NCI-H1092 treated with DMSO at 0.1 percent for 48 hours (cell line): Measurements from ENCODE around the gene ANKRD11.
A peak's percentile ranks its signal among the peaks of the same experiment; 100 is the strongest.
"Not testable (repeated sequence)": the region's sequence is repeated elsewhere in the genome, so short reads cannot be mapped to it uniquely, and the experiment has no call there.

ENCODE experiments used
- DNase-seq: peaks from one replicate; lab custom pipeline; 2025; lab: John Stamatoyannopoulos, UW

The ANKRD11 gene

DNA sequence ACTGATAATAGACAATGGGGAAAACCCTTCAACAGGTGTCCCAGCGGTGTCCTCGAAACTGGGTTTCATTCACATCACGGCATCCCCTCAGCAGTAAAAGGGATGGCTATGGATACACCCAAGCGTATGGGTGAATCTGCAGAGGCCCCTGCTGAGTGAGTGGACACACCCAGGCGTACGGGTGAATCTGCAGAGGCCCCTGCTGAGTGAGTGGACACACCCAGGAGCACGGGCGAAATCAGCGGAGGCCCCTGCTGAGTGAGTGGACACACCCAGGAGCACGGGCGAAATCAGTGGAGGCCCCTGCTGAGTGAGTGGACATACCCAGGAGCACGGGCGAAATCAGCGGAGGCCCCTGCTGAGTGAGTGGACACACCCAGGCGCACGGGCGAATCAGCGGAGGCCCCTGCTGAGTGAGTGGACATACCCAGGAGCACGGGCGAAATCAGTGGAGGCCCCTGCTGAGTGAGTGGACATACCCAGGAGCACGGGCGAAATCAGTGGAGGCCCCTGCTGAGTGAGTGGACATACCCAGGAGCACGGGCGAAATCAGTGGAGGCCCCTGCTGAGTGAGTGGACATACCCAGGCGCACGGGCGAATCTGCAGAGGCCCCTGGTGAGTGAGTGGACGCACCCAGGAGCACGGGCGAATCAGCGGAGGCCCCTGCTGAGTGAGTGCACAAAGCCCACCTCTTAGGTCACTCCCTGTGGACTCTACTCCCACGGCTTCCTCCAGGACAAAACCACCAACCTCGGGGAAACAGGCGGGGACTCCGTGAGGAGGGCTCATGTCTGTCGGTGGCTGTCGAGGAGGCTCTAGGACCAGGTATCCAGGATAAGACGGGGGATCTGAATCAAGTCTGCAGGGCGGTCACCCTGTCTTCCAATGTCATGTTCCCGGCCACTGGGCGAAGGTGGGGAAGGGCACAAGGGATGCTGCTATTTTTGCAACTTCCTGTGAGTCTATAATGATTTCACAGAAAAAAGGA lies 161.7 kb downstream of the ANKRD11 start:
- DNase-seq = not testable (repeated sequence)

DNA sequence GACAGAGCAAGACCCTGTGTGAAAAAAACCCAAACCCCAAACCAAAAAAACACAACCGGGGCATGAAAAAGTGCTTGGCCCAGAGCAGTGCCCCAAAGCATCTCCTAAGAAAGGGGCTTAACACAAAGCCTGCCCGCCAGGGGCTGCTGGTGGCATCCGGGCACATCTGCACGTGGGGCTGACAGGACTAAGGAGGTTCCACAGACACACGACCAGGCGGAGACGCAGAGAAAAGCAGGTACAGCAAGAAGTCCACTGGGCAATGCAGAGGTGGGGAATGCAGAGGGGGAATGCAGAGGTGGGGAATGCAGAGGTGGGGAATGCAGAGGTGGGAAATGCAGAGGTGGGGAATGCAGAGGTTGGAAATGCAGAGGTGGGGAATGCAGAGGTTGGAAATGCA lies 163.6 kb downstream of the ANKRD11 start:
- DNase-seq = no peak

DNA sequence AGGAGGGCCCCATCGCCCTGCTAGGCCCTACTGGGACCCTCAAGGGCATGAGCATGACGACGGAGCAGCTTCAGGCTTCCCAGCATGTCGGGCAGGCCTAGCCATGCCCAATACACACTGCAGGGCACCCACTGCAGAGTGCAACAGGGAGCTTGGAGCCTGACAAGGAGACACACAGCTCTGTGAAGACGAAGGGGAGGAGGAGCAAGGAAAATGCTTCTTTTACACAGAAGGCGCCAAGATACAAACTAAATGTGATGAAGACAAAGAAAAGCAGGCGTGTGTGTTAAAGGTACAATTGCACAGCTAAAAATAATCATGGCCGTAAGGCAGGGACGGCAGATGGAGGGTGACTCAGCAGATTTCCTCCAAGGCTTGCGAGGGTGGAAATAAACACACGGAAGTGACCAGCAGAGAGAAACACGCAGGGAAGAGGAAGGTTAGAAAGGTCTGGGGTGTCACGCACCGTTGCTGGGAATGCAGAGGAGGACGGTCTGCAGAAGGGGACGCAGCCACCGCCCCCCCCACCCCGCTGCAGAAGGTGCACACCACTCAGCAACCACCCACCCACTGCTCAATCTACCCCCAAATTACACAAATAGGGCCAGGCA lies 164.4 kb downstream of the ANKRD11 start:
- no peak for DNase-seq

DNA sequence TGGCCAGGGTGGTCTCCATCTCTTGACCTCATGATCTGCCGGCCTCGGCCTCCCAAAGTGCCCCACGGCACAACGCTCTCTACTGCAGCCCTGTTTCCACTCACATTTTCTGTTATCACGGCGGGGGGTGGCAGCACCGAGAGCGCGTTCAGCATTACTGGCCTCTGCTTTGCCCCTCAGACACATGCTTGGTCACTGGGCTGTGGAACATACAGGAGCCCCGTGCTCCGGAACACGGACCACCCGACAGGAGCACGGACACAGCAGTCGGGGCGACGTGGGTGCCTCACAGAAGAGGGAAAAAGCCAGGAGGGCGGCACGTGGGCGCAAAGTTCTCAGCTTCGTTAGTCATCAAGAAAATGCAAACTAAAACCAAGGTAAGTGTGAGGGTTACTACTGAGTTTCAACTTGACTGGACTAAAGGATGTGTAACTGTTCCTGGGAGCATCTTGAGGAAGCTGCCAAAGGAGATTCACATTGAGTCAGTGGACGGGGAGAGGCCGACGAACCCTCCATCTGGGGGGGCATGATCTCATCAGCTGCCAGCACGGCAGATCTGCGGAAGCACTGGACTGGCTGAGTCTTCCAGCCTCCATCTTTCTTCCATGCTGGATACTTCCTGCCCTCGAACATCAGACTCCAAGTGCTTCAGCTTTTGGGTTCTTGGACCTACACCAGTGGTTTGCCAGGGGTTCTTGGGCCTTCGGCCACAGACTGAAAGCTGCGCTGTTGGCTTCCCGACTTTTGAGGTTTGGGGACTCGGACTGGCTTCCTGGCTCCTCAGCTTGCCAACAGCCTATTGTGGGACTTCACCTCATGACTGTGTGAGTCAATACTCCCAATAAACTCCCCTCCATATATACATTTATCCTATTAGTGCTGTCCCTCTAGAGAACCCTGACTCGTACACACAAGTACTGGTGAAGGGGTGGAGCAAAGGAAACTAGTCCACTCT lies 166.0 kb downstream of the ANKRD11 start:
- no peak for DNase-seq

DNA sequence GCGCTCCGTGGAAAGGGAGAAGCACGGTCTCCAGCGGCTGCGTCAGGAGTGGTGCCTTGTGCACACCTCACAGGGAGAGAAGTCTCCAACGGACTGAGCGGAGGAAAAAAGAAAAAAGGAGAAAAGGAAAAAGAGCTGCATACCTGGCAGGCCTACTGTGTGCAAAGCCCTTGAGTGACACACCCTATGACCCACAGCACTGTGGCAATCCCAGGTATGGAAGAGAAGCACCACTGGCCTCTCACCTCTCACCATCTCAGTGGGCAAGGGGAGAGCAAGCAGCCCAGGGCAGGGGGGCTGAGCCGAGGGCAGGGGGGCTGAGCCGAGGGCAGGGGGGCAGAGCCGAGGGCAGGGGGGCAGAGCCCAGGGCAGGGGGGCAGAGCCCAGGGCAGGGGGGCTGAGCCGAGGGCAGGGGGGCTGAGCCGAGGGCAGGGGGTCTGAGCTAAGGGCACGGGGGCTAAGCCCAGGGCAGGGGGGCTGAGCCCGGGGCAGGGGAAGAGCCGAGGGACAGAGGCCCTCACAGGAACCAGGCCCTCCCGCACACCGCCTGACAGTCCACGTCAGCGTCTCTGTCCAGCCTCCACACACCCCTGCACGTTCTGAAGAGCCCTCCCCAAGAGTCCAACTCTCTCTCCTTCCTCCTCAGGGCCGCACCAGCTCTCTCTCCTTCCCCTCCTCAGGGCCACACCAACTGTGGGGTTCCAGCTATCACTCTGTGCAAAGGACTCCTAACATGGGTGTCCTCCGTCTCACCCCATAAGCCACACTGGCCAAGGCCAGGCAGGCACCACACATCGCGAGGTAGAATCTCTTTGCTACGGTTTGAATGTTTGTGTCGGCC lies 167.0 kb downstream of the ANKRD11 start:
- no peak for DNase-seq

DNA sequence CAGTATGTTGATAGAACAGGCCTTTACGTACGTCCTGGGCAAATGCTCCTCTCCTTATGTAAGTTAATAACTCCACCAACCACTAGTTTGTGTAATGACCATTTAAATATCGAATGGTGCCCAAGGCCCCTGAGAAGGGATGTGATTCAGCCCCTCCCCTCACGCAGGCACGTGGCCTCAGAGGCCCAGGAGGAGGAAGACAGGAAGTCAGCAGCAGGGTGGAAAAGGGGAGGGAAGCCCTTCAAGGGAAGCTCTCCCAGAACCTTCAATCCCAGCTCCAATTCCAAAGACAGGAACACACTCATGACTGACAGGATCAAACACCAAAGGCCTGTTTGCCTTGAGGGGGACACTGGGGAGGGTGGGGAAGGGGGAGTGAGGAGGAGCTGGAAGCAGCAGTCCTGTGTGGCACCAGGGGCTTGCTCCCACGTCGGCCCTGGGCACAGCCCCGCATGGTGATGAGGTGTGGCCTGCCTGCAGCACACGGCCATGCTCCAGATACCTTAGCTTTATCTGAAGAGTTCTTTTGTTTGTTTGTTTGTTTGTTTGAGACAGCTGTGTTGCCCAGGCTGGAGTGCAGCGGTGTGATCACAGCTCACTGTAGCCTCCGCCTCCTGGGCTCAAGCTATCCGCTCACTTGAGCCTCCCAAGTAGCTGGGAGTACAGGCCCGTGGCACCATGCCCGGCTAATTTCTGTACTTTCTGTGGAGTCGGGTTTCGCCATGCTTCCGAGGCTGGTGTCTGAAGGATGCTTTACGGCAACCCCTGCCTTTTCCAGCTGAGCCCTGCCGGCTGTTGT lies 167.8 kb downstream of the ANKRD11 start:
- peak; percentile 63 for DNase-seq

DNA sequence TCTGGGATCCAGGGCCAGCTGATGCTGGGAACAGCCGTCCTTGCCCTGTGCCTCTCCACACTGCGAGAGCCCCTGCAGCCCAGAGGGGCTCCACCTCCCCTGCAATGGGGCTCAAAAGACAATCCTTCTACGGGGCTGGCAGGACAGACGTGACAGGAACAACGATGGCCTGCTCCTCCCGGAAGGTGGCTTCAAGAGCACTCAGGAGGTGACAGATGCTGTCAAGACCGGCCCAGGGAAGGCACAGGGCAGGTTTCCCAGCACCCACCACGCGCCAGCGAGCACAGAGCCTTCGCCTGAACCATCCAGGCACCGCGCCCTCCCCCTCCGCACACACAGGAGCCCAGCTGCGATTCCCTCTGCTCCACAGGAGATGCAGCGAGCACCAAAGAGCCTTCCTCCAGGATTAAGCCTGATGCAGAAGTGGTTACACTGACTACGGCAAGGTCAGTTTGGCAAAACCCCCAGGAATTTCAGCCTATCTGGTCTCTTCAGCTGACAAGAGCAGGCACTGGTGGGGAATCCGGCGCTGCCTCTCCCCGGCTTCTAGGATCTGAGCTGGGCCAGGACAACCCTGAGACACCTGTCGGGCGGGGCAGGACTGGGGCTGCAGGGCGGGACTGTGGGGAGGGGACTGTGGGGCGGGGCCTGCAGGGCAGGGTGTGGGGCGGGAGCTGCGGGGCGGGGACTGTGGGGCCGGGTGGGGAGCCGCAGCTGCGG lies 169.4 kb downstream of the ANKRD11 start:
- DNase-seq = peak; percentile 43

DNA sequence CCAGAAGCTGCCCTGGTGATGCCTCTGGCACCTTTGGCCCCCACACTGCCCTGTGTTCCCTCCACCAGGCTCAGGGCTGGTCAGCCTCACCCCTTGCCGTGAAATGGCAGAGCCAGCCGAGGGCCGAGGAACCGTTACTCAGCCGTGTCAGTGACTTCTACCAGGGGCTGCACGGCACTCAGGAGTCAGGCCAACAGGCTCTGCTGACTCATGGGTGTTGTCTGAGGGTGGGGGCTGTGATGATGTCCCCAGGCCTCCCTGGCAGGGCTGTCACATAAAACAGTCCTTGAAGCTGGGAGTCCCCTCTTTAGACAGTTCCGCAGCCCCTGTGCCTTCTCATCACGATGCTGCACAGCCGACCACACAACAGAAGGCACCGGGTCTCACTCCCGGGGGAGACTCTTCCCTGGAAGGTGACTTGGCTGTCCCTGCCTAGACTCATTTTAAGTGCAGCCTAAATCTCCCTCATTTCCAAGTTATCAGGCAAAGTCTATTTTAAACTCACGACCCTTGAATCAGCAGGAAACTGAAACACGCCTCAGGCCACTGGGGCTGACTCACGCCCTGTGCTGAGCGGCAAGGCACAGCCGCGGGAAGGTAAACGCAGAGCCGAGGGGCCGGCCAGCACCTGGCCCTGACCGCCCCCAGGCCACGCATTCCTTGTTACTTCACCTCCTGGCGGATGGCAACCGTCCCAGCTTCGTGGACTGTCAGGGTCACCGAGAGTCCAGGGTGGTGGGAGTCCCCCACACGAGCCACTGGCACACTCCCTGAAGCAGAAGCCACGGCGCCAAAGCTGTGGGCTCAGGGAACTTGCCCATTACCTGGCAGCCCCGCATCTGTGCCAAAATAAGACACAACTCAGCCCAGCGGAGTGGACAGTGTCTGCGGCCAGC lies 170.2 kb downstream of the ANKRD11 start:
- DNase-seq = no peak

DNA sequence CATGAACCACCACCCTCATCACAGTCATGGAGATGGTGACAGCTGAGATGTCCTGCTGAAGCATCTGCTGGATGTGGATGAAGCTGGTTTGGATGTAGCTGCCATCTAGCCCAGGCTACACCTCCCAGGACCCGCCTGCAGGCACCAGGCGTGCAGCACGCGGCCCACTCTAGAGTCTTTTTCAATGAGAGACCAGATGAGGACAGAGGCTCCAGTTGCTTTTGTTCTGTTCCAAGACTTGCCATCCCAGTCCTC lies 170.8 kb downstream of the ANKRD11 start:
- DNase-seq = no peak

DNA sequence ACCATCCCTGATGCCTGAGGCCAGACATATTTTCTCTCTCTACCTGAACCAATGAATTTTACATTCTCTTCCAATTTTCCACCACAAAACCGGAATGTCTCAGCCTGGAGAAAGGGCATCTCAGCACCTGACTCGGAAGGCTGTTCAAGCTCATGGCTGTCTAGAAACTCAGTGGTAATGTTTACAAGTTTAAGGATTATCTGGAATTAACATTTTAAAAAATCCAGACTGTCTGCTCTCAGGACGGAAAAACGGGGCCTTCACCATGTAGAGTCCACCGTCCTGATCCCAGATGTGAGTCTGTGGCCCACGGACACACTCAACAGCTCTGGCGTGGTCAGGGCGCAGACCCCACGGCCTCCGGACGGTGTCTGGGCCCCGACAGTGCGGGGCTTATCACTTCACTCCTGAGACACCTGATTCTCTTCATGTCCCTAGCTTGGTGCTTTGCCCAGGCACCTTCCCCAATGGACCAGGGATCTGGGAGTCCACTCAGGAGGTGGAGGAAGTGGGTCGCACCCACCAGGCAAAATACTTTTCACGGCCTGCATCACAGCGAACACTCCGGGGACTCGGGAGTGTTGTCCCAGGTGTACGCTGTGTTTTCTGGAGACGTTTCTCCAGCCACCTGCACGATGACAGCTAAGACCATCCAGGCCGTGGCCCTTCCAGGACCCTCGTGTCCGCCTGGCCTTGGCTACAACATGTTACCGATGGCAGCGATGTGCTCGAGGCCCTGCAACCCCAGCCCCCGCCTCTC lies 171.3 kb downstream of the ANKRD11 start:
- no peak for DNase-seq

DNA sequence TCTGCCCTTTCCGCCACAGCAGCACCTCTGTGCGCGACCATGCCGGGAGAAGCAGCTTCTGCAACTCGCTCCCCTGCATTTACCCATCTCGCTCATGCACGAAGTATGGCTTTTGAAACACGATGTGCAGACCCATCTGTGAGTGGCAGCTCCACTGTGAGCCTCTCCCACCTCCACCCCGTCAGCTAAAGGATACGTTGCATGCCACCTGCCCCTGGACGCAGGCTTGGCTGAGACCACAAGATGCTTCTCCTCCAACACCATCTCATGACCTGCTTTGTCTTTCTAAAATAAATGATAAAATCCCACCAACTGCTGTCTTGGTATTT lies 172.0 kb downstream of the ANKRD11 start:
- DNase-seq = no peak

DNA sequence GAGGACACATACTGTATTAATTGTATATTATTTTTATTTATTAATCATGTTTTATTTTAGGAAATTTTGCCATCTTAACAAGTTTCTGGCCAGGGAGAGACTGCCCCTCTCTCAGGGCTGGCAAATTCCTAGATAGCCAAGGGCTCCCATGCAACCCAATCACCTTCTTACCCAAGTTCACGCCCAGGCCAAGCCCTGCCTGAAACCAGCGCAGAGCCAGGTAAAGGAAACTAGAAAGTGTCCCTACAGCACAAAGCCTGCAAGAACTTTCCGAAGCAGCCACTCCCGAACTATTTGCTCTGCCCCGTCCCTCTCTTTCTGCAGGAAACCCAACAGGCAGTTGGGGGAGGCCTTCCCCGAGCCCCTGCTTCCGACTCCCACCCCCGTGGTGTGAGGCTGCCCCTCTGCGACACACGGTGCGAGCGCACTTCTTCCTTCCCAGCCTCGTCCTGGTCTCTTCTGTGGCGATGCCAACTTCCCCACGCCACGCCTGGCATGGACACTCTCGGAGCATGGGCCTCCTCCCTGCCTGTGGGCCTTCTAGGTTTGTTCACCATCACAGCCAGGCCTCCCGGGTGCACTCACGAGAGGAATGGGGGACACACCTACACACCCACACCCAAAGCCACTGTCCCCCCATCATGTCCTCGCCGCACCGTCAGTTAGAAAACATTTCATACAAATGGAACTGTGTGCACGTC lies 172.5 kb downstream of the ANKRD11 start:
- no peak for DNase-seq

DNA sequence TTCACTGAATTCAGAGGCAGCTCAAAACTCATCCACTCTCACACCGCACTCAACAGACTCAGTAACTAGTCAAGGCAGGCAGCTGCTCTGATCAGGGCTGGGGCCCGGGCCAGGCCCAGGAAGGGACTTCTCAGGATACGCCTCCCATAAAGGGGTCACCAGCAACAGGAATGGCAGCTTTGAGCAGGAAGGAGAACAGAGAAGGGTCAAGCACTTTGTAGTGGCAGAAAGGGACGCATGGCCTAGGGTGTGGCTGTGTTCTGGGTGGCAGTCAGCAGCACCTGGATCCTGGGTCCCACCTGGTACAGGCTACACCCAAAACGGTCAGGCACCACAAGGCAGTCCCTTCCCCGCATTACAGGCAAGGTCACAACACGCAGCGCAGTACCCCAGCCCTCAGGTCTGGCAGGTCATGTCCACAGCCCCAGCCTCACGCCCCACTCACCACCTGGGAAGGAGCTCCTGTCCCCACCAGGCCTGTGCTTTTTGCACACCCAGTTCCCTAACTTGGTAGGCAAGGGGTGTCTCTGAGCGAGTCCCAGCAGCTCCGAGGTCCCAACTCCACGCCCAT lies 173.2 kb downstream of the ANKRD11 start:
- no peak for DNase-seq

DNA sequence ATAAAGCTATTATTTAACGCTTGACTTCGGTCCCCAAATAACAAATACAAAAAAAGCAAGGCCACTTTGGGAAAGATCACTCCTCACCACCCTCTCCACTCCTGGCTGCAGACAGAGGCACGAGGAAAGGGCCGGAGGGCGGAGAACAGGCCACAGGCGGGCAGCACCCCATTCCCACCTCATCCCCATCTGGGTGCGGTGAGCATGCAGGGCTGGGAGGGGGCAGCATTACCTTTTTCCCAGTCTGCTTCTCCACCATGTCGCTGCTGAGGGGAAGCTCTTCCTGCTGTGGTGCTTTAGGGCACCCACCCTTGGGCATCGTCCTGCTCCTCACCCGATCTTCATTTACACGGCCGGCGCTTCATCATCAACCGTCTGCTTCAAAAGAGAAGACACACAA lies 173.7 kb downstream of the ANKRD11 start:
- DNase-seq = no peak

DNA sequence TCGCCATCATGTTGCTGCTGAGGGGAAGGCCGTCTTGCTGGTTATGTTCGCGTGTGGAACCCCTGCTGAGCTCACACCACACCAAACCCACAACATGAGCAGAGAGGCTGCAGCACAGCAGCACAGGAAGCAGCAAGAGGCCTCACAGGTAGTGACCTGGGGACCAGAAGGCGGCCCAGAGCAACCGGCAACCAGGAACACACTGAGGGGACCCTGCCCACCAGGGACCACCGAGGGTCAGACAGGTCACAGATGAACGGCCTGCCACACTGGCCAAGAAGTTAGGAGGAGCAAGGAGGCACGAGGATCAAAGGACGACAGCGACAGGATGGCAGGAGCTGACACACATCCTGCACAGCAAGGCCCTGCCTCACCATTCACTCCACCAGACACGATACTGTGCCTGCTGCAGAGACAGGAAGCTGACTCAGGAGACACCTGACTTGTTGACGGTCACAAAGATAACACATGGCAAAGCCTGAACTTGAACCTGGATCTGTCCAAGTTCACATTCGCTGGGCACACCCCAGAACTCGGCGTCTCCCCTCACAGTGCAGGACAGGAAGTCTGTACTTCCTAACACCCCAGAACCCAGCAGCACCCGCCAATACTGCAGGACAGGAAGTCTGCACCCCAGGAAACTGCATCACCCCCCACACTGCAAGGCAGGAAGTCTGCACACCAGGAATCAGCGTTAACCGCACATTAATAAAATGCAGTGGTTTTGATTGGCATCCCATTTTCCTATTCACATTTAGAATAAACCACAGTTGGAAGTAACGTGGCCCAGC lies 174.4 kb downstream of the ANKRD11 start:
- DNase-seq = no peak

DNA sequence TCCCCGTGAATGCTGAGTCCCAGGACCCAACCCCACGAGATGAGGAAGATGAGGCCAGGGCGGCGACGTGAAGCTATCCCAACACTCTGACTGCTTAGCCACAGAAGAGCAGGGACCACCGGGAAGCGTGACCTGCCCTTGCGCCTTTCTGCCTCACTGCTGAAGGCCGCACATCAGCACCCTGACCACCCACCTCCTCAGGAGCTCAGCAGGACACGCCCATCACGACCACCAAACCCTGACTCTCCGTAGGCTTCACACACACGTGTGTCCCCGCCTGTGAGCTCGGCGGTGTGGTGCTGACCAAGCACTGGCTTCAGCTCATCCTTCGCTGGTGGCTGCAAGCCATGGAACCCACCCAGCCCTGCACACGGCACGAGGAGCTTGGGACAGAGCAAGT lies 175.1 kb downstream of the ANKRD11 start:
- DNase-seq = no peak

DNA sequence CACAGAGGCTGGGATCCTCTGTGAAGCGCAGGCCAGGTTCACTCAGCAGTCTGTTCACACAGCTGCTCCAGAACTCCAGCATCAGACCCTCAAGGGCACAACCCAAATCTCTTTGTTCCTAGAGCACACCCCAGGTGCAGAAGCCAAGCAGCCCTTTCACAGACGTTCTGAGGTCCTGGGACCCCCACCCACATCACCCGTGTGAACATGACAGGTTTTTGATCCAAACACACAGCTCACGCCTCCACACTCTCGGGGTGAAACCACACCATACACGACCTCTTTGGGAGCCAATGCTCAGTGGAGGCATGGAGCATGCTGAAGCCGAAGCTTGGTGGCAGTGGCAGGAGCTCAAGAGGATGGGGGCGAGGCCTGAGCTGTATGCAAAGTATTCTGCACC lies 175.5 kb downstream of the ANKRD11 start:
- DNase-seq = no peak
